Measurements from ENCODE around the gene PWWP2A.

GRCh38 chr5:160166069-160166972 is 47.1 kb upstream of the PWWP2A start:
- no peak for TF ChIP-seq CTCF (IDR thresholded peaks at IDR 0.05; ENCODE audit: borderline replicate concordance, extremely low read depth, low read length, poor library complexity, severe bottlenecking)
- TF ChIP-seq EZH2 (IDR thresholded peaks at IDR 0.05; ENCODE audit: borderline replicate concordance, low read depth, low read length, severe bottlenecking): no peak
